ENCODE data around the gene ARFGAP3.
A peak's percentile ranks its signal among the peaks of the same experiment; 100 is the strongest.
"Not testable (repeated sequence)": the region's sequence is repeated elsewhere in the genome, so short reads cannot be mapped to it uniquely, and the experiment has no call there.

The ARFGAP3 gene

GRCh38 chr22:42760806-42761565 is 96.1 kb downstream of the ARFGAP3 start:
- Histone ChIP-seq H3K4me1 (ENCODE audit: low read length) (no peaks in the 10 kb centered on the region), H3K27ac (ENCODE audit: low read length) (no peak overlapping the region)

GRCh38 chr22:42758931-42759629 is 98.0 kb downstream of the ARFGAP3 start:
- Histone ChIP-seq H3K36me3 (replicated peaks; ENCODE audit: insufficient read depth, low read length) (no peaks in the 10 kb centered on the region), H2AFZ (ENCODE audit: low read length) (no peak overlapping the region), H3K4me1 (ENCODE audit: low read length) (no peaks in the 10 kb centered on the region), H3K27me3 (replicated peaks; ENCODE audit: insufficient read depth, low read length) (no peaks in the 10 kb centered on the region), H3K4me2 (ENCODE audit: low read depth, low read length) (no peak overlapping the region), H3K9ac (ENCODE audit: low read length) (no peak overlapping the region), H3K4me3 (ENCODE audit: low read length) (no peak overlapping the region), H3F3A (ENCODE audit: insufficient read depth, low read length) (no peaks in the 10 kb centered on the region), H3K9me3 (replicated peaks; ENCODE audit: insufficient read depth, low read length) (no peaks in the 10 kb centered on the region), H3K79me2 (ENCODE audit: low read length) (no peaks in the 10 kb centered on the region), H3K27ac (ENCODE audit: low read length) (no peak overlapping the region), H4K20me1 (ENCODE audit: insufficient read depth, low read length) (no peaks in the 10 kb centered on the region), H3K9me2 (replicated peaks; ENCODE audit: insufficient read depth, low read length) (no peaks in the 10 kb centered on the region)
- DNase-seq: no peak
- TF ChIP-seq EZH2 (optimal IDR thresholded peaks at IDR 0.05; ENCODE audit: low read depth, low read length): no peak
- no peak for TF ChIP-seq EZH2phosphoT487 (IDR thresholded peaks at IDR 0.05; ENCODE audit: low read length)
- TF ChIP-seq CTCF (IDR thresholded peaks at IDR 0.05; ENCODE audit: low read length): no peak

More at GRCh38 chr22:42760806-42761565, 96.1 kb downstream of the ARFGAP3 start:
- no peak overlapping the region for H2AFZ ChIP-seq (ENCODE audit: low read length)
- no peak for TF ChIP-seq CTCF (IDR thresholded peaks at IDR 0.05; ENCODE audit: low read length)
- TF ChIP-seq EZH2phosphoT487 (IDR thresholded peaks at IDR 0.05; ENCODE audit: low read length): no peak
- no peak for TF ChIP-seq EZH2 (optimal IDR thresholded peaks at IDR 0.05; ENCODE audit: low read depth, low read length)
- no peaks in the 10 kb centered on the region for H3F3A ChIP-seq (ENCODE audit: insufficient read depth, low read length)
- H4K20me1 ChIP-seq (ENCODE audit: insufficient read depth, low read length): no peaks in the 10 kb centered on the region
- no peak overlapping the region for H3K4me2 ChIP-seq (ENCODE audit: low read depth, low read length)
- H3K9me2 ChIP-seq (replicated peaks; ENCODE audit: insufficient read depth, low read length): no peaks in the 10 kb centered on the region
- H3K9ac ChIP-seq (ENCODE audit: low read length): no peak overlapping the region
- no peaks in the 10 kb centered on the region for H3K9me3 ChIP-seq (replicated peaks; ENCODE audit: insufficient read depth, low read length)
- no peak overlapping the region for H3K4me3 ChIP-seq (ENCODE audit: low read length)
- H3K27me3 ChIP-seq (replicated peaks; ENCODE audit: insufficient read depth, low read length): no peaks in the 10 kb centered on the region; the same call in 1 of the 2 replicates
- H3K36me3 ChIP-seq (replicated peaks; ENCODE audit: insufficient read depth, low read length): no peaks in the 10 kb centered on the region
- no peaks in the 10 kb centered on the region for H3K79me2 ChIP-seq (ENCODE audit: low read length)
- DNase-seq: peak; percentile 53

- H3K9ac ChIP-seq (ENCODE audit: low read length); H3K4me3 ChIP-seq (ENCODE audit: low read length); H3K27me3 ChIP-seq (replicated peaks; ENCODE audit: insufficient read depth, low read length); H3K79me2 ChIP-seq (ENCODE audit: low read length); H4K20me1 ChIP-seq (ENCODE audit: insufficient read depth, low read length); H3K27ac ChIP-seq (ENCODE audit: low read length); H3K9me2 ChIP-seq (replicated peaks; ENCODE audit: insufficient read depth, low read length); DNase-seq; H2AFZ ChIP-seq (ENCODE audit: low read length); H3F3A ChIP-seq (ENCODE audit: insufficient read depth, low read length); H3K36me3 ChIP-seq (replicated peaks; ENCODE audit: insufficient read depth, low read length); H3K4me2 ChIP-seq (ENCODE audit: low read depth, low read length); H3K9me3 ChIP-seq (replicated peaks; ENCODE audit: insufficient read depth, low read length); H3K4me1 ChIP-seq (ENCODE audit: low read length): not testable (repeated sequence)
Observed at GRCh38 chr22:42755553-42755952, 101.5 kb downstream of the ARFGAP3 start.

GRCh38 chr22:42755121-42755520 is 102.0 kb downstream of the ARFGAP3 start:
- not testable (repeated sequence) for H3K4me3 ChIP-seq (ENCODE audit: low read length); H3K9ac ChIP-seq (ENCODE audit: low read length); H3K36me3 ChIP-seq (replicated peaks; ENCODE audit: insufficient read depth, low read length); H4K20me1 ChIP-seq (ENCODE audit: insufficient read depth, low read length); H3K4me1 ChIP-seq (ENCODE audit: low read length); H3K27me3 ChIP-seq (replicated peaks; ENCODE audit: insufficient read depth, low read length); H3K79me2 ChIP-seq (ENCODE audit: low read length); H3K9me3 ChIP-seq (replicated peaks; ENCODE audit: insufficient read depth, low read length); H2AFZ ChIP-seq (ENCODE audit: low read length); H3K27ac ChIP-seq (ENCODE audit: low read length); H3K4me2 ChIP-seq (ENCODE audit: low read depth, low read length); H3K9me2 ChIP-seq (replicated peaks; ENCODE audit: insufficient read depth, low read length); H3F3A ChIP-seq (ENCODE audit: insufficient read depth, low read length); DNase-seq

Data from MM.1S (cell line).